Measurements from ENCODE around the gene VSNL1.
A peak's percentile ranks its signal among the peaks of the same experiment; 100 is the strongest.

VSNL1 gene

DNA sequence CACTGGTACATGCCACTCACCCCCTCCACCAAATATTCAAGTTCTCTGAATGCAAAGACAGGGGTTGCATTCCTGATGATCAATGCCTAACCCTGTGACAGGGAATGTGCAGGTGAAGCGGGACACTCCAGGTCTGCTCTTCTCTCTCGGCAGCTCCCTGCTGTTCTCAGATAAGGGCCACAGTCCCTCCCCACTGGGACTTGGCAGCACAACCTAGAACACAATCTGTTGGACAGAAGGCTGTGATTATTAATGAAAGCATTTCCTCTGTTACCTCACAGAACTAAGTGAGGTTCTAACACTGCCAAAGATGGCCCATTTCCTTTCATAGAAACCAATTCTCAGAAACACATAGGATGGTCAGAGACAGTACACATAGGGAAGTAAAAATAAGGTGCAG lies 42.7 kb downstream of the VSNL1 start:
- DNase-seq (ENCODE audit: low spot score) = peak; percentile 43

- peak; percentile 14 for DNase-seq (ENCODE audit: low spot score)
These were observed 43.1 kb downstream of the VSNL1 start for GRCh38 chr2:17583646-17584045.

GRCh38 chr2:17584689-17585088 lies 44.2 kb downstream of the VSNL1 start:
- DNase-seq (ENCODE audit: low spot score) = no peak

DNA sequence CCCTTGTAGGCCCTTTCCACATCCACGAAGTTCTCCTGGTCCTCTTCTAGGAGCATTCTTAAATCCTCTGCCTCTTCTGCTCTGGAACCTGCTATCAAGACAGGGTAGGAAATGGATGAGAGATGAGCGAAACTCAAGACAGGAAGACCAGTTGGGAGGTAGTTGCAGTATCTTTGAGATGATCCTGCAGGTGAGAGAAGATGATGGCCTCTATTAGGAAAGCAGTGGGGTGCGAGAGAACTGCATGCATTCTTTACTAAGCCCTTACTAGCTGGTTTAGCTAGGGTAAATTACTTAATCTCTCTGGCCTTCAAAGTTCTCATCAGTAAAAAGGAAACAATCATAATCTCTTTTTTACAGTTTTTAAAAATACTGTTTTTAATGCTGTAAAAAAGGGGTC lies 47.0 kb downstream of the VSNL1 start:
- no peak for DNase-seq (ENCODE audit: low spot score)

GRCh38 chr2:17588031-17588430 lies 47.5 kb downstream of the VSNL1 start:
- no peak for DNase-seq (ENCODE audit: low spot score)

DNA sequence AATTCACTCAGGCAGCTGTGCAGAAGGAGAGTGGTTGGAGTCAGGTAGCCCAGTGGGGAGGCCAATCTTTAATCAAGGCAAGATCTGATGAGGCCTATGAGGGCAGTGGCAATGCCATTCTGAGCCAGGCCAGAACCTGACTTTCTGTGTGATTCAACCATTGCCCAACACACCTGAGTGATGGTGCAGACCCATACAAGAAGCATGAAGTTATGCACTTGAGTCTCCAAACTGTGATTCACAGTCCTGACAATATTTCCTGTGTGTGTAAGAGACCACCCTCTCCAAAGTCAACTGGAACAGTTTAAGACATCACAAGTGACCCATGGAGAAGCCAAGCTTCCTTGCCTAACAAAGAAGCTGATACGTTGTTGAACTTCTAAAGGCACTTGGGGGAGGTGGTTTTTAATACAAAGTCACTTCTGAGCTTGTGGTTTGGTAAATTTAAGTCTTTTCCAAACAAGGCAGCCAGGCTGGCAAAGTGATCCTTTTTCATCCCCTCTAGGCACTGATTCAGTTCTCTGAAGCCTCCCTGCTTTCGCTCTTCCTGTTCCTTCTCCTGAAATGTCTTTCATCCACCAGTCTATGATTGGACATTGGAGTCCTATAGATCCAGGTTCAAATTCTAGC lies 49.0 kb downstream of the VSNL1 start:
- no peak for DNase-seq (ENCODE audit: low spot score)

DNA sequence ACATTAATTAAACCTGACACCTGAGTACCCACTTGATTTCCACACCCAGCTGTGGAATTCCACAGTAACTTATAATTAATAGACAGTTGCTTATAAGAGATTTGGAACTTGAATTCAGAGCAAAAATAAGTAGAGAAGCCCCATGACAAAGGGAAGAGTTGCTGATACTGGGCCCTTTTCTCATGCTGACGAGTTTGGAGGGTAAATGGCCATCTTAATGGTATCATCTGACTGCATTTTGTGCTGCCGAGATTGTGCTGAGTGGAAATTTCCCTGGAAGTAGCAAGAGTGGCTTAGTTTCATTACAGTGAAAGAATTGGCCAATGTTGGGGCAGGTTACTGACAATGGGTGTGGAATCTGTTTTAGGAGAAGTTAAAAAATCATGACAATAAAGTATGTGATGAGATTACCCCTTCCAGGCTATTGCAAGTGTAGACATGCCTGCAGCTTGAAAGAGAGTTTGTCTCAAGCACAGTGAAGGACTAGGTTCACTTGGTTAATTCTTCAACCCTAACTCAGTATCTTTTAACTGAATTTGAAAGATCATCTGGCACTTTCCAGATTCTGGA lies 49.9 kb downstream of the VSNL1 start:
- no peak for DNase-seq (ENCODE audit: low spot score)

DNA sequence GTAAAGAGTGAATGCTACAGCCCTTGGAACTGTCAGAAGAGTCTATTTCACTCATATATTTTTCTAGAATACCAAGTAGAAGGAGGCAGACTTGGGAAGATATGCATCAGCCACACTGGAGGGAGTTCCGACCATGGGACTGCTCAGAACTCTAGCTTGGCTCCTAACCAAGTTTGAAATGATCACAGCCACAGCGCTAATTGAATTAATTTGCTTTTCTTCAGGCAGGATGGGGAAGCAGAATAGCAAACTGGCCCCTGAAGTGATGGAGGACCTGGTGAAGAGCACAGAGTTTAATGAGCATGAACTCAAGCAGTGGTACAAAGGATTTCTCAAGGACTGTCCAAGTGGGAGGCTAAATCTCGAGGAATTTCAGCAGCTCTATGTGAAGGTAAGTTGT lies 51.4 kb downstream of the VSNL1 start:
- no peak for DNase-seq (ENCODE audit: low spot score)

- DNase-seq (ENCODE audit: low spot score) = no peak
These were observed 52.4 kb downstream of the VSNL1 start for GRCh38 chr2:17592731-17593409.

DNA sequence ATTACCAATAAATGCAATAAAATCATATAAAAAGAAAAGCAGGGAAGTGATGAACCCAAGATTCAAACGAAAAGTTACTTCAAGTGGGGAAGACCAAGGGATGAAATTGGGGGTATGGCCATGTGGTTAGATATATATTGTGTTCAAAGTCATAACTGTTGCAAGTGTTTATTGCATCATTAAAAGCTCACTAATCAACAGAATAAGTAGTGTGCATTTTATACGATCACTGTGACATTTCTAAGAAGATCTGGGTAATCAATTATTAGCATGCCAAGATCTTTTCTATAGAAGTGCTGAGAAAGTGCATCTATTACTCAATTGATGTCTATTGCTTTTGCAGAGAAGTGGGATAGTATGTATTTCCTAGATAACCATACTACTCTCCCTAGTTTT lies 52.9 kb downstream of the VSNL1 start:
- DNase-seq (ENCODE audit: low spot score) = no peak

DNA sequence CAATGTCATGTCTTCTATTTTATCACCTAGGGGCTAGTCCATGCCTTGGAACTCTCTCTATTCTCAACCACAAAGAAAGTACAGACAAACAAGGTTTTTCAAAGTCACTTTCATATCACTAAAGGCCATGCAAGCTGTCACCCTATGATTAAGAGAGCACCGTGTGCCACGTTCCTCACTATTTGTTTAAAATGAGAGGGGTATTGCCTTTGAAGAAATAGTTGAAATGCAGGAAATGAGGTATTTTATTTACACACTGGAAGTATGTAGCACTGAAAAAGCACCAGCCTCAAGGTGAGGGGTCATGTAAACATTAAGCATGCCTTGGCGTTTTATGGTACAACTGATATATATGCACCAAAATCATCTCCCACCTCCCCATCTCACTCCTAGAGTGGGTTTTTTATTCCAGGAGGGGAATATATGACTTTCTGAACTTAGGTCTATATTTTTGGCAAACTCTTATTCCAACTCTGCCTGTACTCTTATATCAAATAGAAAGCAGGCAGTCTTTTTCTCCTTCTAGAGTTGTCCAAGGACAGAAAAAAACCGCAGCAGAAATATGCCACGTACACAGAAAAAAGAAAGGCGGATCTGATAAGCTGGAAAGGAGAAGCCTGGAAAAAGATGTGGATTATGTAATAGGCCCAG lies 53.5 kb downstream of the VSNL1 start:
- no peak for DNase-seq (ENCODE audit: low spot score)

- peak; percentile 58 for DNase-seq (ENCODE audit: low spot score)
These were observed 54.3 kb downstream of the VSNL1 start for GRCh38 chr2:17594533-17595401.

DNA sequence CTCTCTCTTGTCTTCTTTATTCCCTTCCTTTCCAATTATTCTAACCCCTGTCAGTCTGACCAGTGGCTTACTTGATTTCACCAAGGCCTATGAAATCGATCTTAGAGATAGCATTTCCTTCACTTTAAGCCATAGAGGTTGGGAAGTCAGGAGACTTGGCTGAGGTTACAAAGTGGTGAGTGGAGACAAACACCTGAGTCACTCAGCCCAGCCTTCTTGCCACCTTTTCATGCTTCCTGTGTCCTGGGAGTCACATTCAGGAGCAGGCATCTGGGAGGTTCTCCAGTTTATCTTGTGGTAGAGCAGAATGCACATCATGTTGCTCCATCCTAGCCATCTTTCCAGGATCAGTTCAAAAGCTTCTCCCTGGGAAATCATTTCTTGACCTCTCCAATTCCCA lies 59.1 kb downstream of the VSNL1 start:
- no peak for DNase-seq (ENCODE audit: low spot score)

DNA sequence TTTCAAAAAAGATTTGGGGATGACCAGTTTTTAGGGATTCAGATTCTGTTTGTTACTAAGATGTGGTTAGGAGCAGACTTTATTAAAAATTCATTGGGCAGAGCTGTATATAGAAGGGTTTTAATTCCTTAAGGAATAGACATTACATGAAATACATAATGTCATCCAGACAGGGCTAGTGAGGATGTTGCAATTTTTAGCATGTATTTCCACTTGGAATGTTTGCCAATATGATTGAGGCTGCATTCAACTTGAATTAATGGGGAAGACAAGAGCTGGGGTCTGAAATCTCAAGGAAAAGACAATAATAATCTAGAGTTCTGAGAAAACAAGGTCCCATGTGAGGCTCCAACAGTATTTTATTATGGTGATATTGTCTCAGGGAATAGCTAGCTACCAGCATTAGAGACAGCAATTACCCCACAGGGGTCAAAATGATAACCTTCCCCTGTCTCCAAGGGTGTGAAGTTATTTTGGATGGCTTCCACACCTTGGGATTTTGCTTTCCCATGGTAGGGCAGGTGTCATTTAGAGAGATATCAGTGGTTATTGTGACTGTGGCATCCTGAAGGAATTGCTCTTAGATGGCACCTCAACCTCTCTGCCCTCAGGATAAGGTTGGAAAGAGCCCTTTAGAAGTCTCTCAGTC lies 60.2 kb downstream of the VSNL1 start:
- no peak for DNase-seq (ENCODE audit: low spot score)

DNA sequence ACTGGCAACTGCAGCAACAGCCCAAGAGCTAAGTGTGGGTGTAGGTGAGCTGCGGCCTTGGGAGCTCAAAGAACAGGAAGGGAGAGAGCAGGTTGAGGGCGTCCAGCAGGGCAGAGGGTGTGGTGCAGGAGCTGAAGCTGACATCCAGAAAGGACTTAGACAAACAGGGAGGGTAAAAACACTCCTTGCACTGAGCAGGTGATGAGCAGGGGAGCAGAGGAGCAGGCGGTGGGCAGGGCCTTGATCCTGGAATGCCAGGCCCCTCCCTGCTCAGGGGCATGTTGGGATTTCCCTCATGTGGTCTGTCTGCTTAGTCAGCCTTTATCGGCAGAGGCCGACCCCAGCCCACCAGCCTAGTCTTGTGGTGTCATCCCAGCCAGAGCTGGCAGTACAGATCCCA lies 63.6 kb downstream of the VSNL1 start:
- DNase-seq (ENCODE audit: low spot score) = no peak

DNA sequence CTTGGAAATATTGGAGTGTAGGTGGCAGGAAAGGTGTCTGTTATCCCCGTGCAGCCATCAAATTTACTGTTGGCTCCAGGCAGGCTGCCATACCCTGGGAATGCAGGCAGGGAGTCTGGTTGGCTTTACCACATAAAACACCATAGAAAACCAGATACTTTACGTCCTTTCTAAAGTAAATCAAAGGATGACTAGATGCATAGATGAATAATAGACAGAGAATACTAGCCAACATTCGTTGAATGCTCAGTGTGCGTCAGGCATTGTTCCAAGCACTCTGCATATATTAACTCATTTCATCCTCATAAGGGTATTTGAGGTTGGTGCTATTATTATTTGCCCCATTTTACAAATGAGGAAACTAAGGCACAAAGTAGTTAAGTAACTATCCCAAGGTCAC lies 65.2 kb downstream of the VSNL1 start:
- DNase-seq (ENCODE audit: low spot score) = no peak

DNA sequence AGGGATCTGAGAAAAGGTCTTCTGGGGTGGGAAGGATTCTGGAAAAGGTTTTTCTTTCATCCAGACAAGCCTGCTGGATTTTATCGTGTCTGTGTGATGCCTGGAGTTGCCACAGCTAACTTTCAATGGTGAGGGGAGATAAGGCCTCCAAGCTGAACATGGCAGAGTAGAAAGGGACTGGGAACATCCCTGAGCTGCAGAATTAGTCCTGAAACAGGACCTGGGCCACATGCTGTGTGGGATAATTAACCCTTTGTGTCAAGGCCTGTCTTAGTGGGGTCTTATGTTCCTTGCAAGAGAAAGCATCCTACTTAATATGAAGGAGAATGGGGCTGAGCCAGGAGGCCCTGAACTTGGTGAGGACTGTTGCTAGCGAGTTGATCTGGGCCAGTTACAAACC lies 66.4 kb downstream of the VSNL1 start:
- no peak for DNase-seq (ENCODE audit: low spot score)

DNA sequence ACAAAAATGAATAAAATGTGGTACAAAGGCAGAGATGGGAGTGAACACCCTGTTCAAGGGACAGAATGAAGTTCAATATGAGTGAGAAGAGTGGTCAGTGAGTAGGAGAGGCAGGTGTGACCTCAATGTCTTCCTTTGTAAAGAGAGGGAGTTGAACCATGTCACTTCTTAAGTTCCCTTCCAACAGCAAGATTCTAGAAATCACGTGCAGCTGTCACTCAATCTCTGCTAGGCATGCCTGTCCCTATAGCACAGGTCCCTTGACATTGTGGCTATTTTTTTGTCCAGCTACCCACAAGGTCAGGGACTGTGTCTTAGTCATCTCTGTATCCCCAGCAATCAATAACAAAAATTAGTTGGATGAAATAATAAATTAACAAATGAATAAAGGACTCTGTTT lies 66.9 kb downstream of the VSNL1 start:
- no peak for DNase-seq (ENCODE audit: low spot score)

DNA sequence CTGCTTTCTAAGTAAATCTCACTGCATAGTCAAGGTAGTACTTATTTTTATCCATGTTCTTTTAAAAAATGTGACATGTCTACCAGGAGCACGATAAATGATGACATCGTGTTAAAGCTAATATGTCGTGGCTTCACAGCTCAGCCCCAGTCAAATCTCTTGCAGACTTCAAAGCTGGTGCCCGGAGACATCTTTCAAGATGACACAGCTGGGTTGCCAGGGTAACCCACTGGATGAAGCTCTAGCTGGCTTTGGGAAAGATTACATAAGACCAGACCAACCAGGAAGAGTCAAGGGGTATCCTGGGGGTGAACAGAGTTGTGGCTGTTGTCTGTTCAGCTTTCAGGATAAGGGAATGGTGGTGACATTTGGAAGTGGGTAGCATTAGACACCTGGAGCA lies 67.8 kb downstream of the VSNL1 start:
- DNase-seq (ENCODE audit: low spot score) = no peak

GRCh38 chr2:17610521-17610920 lies 70.0 kb downstream of the VSNL1 start:
- DNase-seq (ENCODE audit: low spot score) = no peak

GRCh38 chr2:17611036-17611435 lies 70.5 kb downstream of the VSNL1 start:
- no peak for DNase-seq (ENCODE audit: low spot score)

All from Ammon's horn (tissue), 1 donor.